Measurements from ENCODE around the gene TMEM198.

- TF ChIP-seq ARNT (IDR thresholded peaks at IDR 0.05) (no peak), FOXM1 (IDR thresholded peaks at IDR 0.05; ENCODE audit: borderline replicate concordance) (no peak), L3MBTL2 (conservative IDR thresholded peaks at IDR 0.05) (no peak), SP1 (IDR thresholded peaks at IDR 0.05) (no peak), BHLHE40 (IDR thresholded peaks at IDR 0.05; ENCODE audit: borderline replicate concordance) (no peak), PKNOX1 (IDR thresholded peaks at IDR 0.05) (no peak), HDGF (IDR thresholded peaks at IDR 0.05; ENCODE audit: borderline replicate concordance) (no peak)
Measured at GRCh38 chr2:219549619-219550018, 5.8 kb downstream of the TMEM198 start.

Data from HEK293T (cell line).